H9 (cell line): ENCODE results near the gene IL3. TPM values are rescaled to one million over a fixed set of nuclear protein-coding genes. Genes with fewer than 3 reads are reported as not detected.

ENCODE experiments used
- DNase-seq: peaks from one replicate; pipeline ENCODE4 v3.0.0-alpha.2; 2017
- H2AFZ ChIP-seq: one replicate; pipeline ENCODE4 v1.6.1; 2013; ENCODE audit warnings: mild to moderate bottlenecking, low read length, control low read depth, moderate library complexity
- H2AK5ac ChIP-seq: 2 replicates; pipeline ENCODE4 v1.6.1; 2013; ENCODE audit warnings: low read length, control low read depth, mixed read lengths; ENCODE audit not compliant: insufficient read length
- H2BK120ac ChIP-seq: one replicate; pipeline ENCODE4 v1.6.1; 2013; ENCODE audit warnings: low read depth, mild to moderate bottlenecking, low read length, control low read depth, inconsistent platforms; ENCODE audit not compliant: poor library complexity, severe bottlenecking
- H2BK12ac ChIP-seq: 2 replicates; pipeline ENCODE4 v1.6.1; 2013; ENCODE audit warnings: low read length, control low read depth, mixed read lengths, low read depth; ENCODE audit not compliant: insufficient read length
- H2BK15ac ChIP-seq: 2 replicates; pipeline ENCODE4 v1.6.1; 2013; ENCODE audit warnings: low read depth, low read length, control low read depth
- H2BK20ac ChIP-seq: one replicate; pipeline ENCODE4 v1.6.1; 2013; ENCODE audit warnings: low read depth, mild to moderate bottlenecking, low read length, control low read depth, inconsistent platforms; ENCODE audit not compliant: poor library complexity, severe bottlenecking
- H2BK5ac ChIP-seq: 2 replicates; pipeline ENCODE4 v1.6.1; 2013; ENCODE audit warnings: low read length, control low read depth, mixed read lengths; ENCODE audit not compliant: insufficient read length
- H3K14ac ChIP-seq: 2 replicates; pipeline ENCODE4 v1.6.1; 2013; ENCODE audit warnings: low read length, control low read depth; ENCODE audit not compliant: insufficient read depth
- H3K18ac ChIP-seq: 2 replicates; pipeline ENCODE4 v1.6.1; 2013; ENCODE audit warnings: low read depth, mild to moderate bottlenecking, mixed read lengths, low read length, control low read depth; ENCODE audit not compliant: insufficient read length
- H3K23ac ChIP-seq: 2 replicates; pipeline ENCODE4 v1.6.1; 2013; ENCODE audit warnings: low read length, control low read depth, mixed read lengths, low read depth; ENCODE audit not compliant: insufficient read length
- H3K23me2 ChIP-seq: 2 replicates; pipeline ENCODE4 v1.6.1; 2013; ENCODE audit warnings: low read depth, mild to moderate bottlenecking, mixed read lengths, low read length, control low read depth; ENCODE audit not compliant: insufficient read length, poor library complexity, severe bottlenecking
- H3K27ac ChIP-seq: 2 replicates; pipeline ENCODE4 v1.5.1; 2013; ENCODE audit warnings: low read length, control low read depth, mixed read lengths, low read depth; ENCODE audit not compliant: insufficient read length
- H3K27me3 ChIP-seq: 2 replicates; pipeline ENCODE4 v1.6.1; 2013; ENCODE audit warnings: low read length, control low read depth, inconsistent platforms; ENCODE audit not compliant: insufficient read depth
- H3K4ac ChIP-seq: 2 replicates; pipeline ENCODE4 v1.6.1; 2013; ENCODE audit warnings: low read depth, mild to moderate bottlenecking, control low read depth, inconsistent platforms, low read length, moderate library complexity
- H3K4me1 ChIP-seq: 2 replicates; pipeline ENCODE4 v1.6.1; 2013; ENCODE audit warnings: low read length, control low read depth, inconsistent platforms; ENCODE audit not compliant: insufficient read depth
- H3K4me2 ChIP-seq: 2 replicates; pipeline ENCODE4 v1.6.1; 2013; ENCODE audit warnings: low read length, control low read depth, mixed read lengths; ENCODE audit not compliant: insufficient read length, insufficient read depth
- H3K56ac ChIP-seq: 2 replicates; pipeline ENCODE4 v1.6.1; 2013; ENCODE audit warnings: low read depth, mild to moderate bottlenecking, mixed read lengths, low read length, control low read depth; ENCODE audit not compliant: insufficient read length
- H3K79me1 ChIP-seq: 2 replicates; pipeline ENCODE4 v1.6.1; 2013; ENCODE audit warnings: low read depth, mild to moderate bottlenecking, moderate library complexity, low read length, control low read depth, inconsistent platforms; ENCODE audit not compliant: insufficient read depth, poor library complexity, severe bottlenecking
- H3K79me2 ChIP-seq: 2 replicates; pipeline ENCODE4 v1.6.1; 2013; ENCODE audit warnings: low read length, control low read depth, inconsistent platforms; ENCODE audit not compliant: insufficient read depth
- H3K9ac ChIP-seq: 2 replicates; pipeline ENCODE4 v1.6.1; 2013; ENCODE audit warnings: low read length, control low read depth, mixed read lengths; ENCODE audit not compliant: insufficient read length; ENCODE audit errors: extremely low read depth
- H3K9me3 ChIP-seq: one replicate; pipeline ENCODE4 v1.6.1; 2013; ENCODE audit warnings: low read depth, low read length, inconsistent platforms; ENCODE audit not compliant: control insufficient read depth
- H3T11ph ChIP-seq: one replicate; pipeline ENCODE4 v1.6.1; 2013; ENCODE audit warnings: mild to moderate bottlenecking, low read length, control low read depth, inconsistent platforms
- H4K20me1 ChIP-seq: one replicate; pipeline ENCODE4 v1.6.1; 2013; ENCODE audit not compliant: control insufficient read depth, insufficient read length, insufficient read depth
- H4K5ac ChIP-seq: 2 replicates; pipeline ENCODE4 v1.6.1; 2013; ENCODE audit warnings: low read depth, mild to moderate bottlenecking, mixed read lengths, low read length, control low read depth; ENCODE audit not compliant: insufficient read length
- H4K8ac ChIP-seq: replicated peaks from 2 replicates; pipeline ENCODE4 v1.6.1; 2013; ENCODE audit warnings: low read length, control low read depth, mixed read lengths, low read depth; ENCODE audit not compliant: insufficient read length
- H4K91ac ChIP-seq: 2 replicates; pipeline ENCODE4 v1.6.1; 2013; ENCODE audit warnings: low read depth, mild to moderate bottlenecking, moderate library complexity, mixed read lengths, low read length, control low read depth; ENCODE audit not compliant: insufficient read length
- H3K27ac Mint-ChIP-seq, 3 experiments: 2 replicates in 2 of 3; 3 replicates in 1 of 3; pipeline ENCODE4 v1.8.0; 2020 to 2021; ENCODE audit warnings: mixed read lengths in 3 of 3, mild to moderate bottlenecking in 1 of 3, moderate library complexity in 1 of 3
- H3K27me3 Mint-ChIP-seq: 2 replicates; pipeline ENCODE4 v1.8.0; 2021; ENCODE audit warnings: low read depth, mild to moderate bottlenecking, moderate library complexity, mixed read lengths
- H3K36me3 Mint-ChIP-seq, 3 experiments: 2 replicates in 2 of 3; 3 replicates in 1 of 3; pipeline ENCODE4 v1.8.0; 2020 to 2021; ENCODE audit warnings: low read depth in 3 of 3, mixed read lengths in 3 of 3; ENCODE audit not compliant: insufficient read depth in 1 of 3
- H3K4me1 Mint-ChIP-seq, 2 experiments: 2 replicates each; pipeline ENCODE4 v1.8.0; 2020; ENCODE audit warnings: mixed read lengths in 2 of 2
- H3K4me3 Mint-ChIP-seq, 2 experiments: 2 replicates in 1 of 2; 3 replicates in 1 of 2; pipeline ENCODE4 v1.8.0; 2020 to 2021; ENCODE audit warnings: mild to moderate bottlenecking in 2 of 2, mixed read lengths in 2 of 2, moderate library complexity in 1 of 2
- H3K9me3 Mint-ChIP-seq, 2 experiments: 2 replicates in 1 of 2; 3 replicates in 1 of 2; pipeline ENCODE4 v1.8.0; 2020; ENCODE audit warnings: mild to moderate bottlenecking in 2 of 2, mixed read lengths in 2 of 2, moderate library complexity in 1 of 2
- WGBS: extraction: QIAGEN DNeasy Blood & Tissue Kit; methylation state at CpG from one replicate; pipeline ENCODE4 v1.1.7; 2013; ENCODE audit warnings: missing lambda C conversion rate, low lambda C conversion rate, mixed read lengths; ENCODE audit not compliant: insufficient read length; ENCODE audit errors: extremely low coverage; 5-methylcytosine and 5-hydroxymethylcytosine counted together
- total RNA-seq: library from RNA; stranded (reverse); gene quantifications from 2 replicates; pipeline ENCODE4 v1.2.1, GENCODE V29; 2021
- TF ChIP-seq, protein P1 (sequence below): fragments of 200-600 bp; sonication (generic); conservative IDR thresholded peaks from 3 replicates; pipeline ENCODE4 v1.8.0; 2021; ENCODE audit warnings: antibody characterized with exemption, mild to moderate bottlenecking

IL3 gene
- total RNA-seq, 1 experiment from 2014 or later, result not detected

DNA sequence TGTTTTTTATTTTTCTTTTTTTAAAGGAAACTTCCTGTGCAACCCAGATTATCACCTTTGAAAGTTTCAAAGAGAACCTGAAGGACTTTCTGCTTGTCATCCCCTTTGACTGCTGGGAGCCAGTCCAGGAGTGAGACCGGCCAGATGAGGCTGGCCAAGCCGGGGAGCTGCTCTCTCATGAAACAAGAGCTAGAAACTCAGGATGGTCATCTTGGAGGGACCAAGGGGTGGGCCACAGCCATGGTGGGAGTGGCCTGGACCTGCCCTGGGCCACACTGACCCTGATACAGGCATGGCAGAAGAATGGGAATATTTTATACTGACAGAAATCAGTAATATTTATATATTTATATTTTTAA is 15.2 kb downstream of the IL3 start:
- Mint-ChIP-seq H3K36me3 (no peaks in the 10 kb centered on the region), H3K27me3 (no peaks in the 10 kb centered on the region), H3K4me1 (peaks cover 4 to 5% of the 10 kb centered on the region in 2 experiments; a peak in 3 of 4 replicates), H3K4me3 (no peak overlapping the region), H3K27ac (no peak overlapping the region), H3K9me3 (no peaks in the 10 kb centered on the region)
- Histone ChIP-seq H4K20me1 (no peaks in the 10 kb centered on the region), H3K4ac (no peak overlapping the region), H3K4me1 (no peaks in the 10 kb centered on the region), H3K18ac (no peak overlapping the region), H3K4me2 (no peak overlapping the region), H3K79me2 (no peaks in the 10 kb centered on the region), H3K14ac (no peak overlapping the region), H3K56ac (no peak overlapping the region), H2AK5ac (no peak overlapping the region), H3K79me1 (no peaks in the 10 kb centered on the region), H3T11ph (no peak overlapping the region), H4K91ac (no peak overlapping the region), H2BK12ac (no peak overlapping the region), H2BK5ac (no peak overlapping the region), H3K9me3 (no peaks in the 10 kb centered on the region), H2AFZ (no peak overlapping the region), H3K27ac (no peak overlapping the region), H3K9ac (no peak overlapping the region), H3K23ac (no peak overlapping the region), H4K8ac (no peak overlapping the region), H2BK120ac (no peak overlapping the region), H2BK15ac (no peak overlapping the region), H3K27me3 (no peaks in the 10 kb centered on the region), H2BK20ac (no peak overlapping the region), H4K5ac (no peak overlapping the region), H3K23me2 (no peaks in the 10 kb centered on the region)
- DNase-seq, result no peak
- TF ChIP-seq, protein P1, sequence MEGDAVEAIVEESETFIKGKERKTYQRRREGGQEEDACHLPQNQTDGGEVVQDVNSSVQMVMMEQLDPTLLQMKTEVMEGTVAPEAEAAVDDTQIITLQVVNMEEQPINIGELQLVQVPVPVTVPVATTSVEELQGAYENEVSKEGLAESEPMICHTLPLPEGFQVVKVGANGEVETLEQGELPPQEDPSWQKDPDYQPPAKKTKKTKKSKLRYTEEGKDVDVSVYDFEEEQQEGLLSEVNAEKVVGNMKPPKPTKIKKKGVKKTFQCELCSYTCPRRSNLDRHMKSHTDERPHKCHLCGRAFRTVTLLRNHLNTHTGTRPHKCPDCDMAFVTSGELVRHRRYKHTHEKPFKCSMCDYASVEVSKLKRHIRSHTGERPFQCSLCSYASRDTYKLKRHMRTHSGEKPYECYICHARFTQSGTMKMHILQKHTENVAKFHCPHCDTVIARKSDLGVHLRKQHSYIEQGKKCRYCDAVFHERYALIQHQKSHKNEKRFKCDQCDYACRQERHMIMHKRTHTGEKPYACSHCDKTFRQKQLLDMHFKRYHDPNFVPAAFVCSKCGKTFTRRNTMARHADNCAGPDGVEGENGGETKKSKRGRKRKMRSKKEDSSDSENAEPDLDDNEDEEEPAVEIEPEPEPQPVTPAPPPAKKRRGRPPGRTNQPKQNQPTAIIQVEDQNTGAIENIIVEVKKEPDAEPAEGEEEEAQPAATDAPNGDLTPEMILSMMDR, result no peak
- WGBS, result no CpG with 5 or more reads among the region's 2 CpGs
